NOMO-1 treated with DMSO at 0.1 percent for 48 hours (cell line): Measurements from ENCODE around the gene MTFP1.
"Not testable (repeated sequence)": the region's sequence is repeated elsewhere in the genome, so short reads cannot be mapped to it uniquely, and the experiment has no call there.

ENCODE experiments used
- DNase-seq: peaks from one replicate; lab custom pipeline; 2025; ENCODE audit not compliant: unreplicated experiment; lab: John Stamatoyannopoulos, UW

The MTFP1 gene

GRCh38 chr22:30425616-30426387 lies at the start of gene MTFP1:
TSS of gene MTFP1 (plus strand) at chr22:30425768. CDS start at chr22:30425880, 112 bp downstream.
- DNase-seq: peak; percentile 53

GRCh38 chr22:30380011-30380410 lies 45.6 kb upstream of the MTFP1 start:
- DNase-seq: no peak

GRCh38 chr22:30381264-30381663 lies 44.3 kb upstream of the MTFP1 start:
- DNase-seq: no peak

GRCh38 chr22:30382340-30382739 lies 43.2 kb upstream of the MTFP1 start:
- no peak for DNase-seq

GRCh38 chr22:30383061-30383460 lies 42.5 kb upstream of the MTFP1 start:
- no peak for DNase-seq

GRCh38 chr22:30385942-30386341 lies 39.6 kb upstream of the MTFP1 start:
- DNase-seq: no peak

- no peak for DNase-seq
Observed at GRCh38 chr22:30386608-30386959, 39.0 kb upstream of the MTFP1 start.

GRCh38 chr22:30386960-30387827 lies 38.4 kb upstream of the MTFP1 start, which contains the start of gene RNF215:
TSS of gene RNF215 (minus strand) at chr22:30387411. CDS start at chr22:30387313, 98 bp downstream.
- DNase-seq: peak; percentile 54

- peak; percentile 48 for DNase-seq
Observed at GRCh38 chr22:30390974-30391691, 34.4 kb upstream of the MTFP1 start.

GRCh38 chr22:30392661-30393321 lies 32.8 kb upstream of the MTFP1 start:
- DNase-seq: peak; percentile 17

- no peak for DNase-seq
Observed at GRCh38 chr22:30393322-30393680, 32.3 kb upstream of the MTFP1 start.

- DNase-seq: no peak
Observed at GRCh38 chr22:30393885-30394284, 31.7 kb upstream of the MTFP1 start.

GRCh38 chr22:30396871-30397655 lies 28.5 kb upstream of the MTFP1 start, which contains the start of gene SEC14L2:
TSS of gene SEC14L2 (plus strand) at chr22:30397018. CDS start at chr22:30397117, 99 bp downstream.
- no peak for DNase-seq

- DNase-seq: no peak
Observed at GRCh38 chr22:30397656-30398635, 27.6 kb upstream of the MTFP1 start.

GRCh38 chr22:30398685-30399680 lies 26.6 kb upstream of the MTFP1 start:
- DNase-seq: no peak

GRCh38 chr22:30399718-30400117 lies 25.9 kb upstream of the MTFP1 start:
- DNase-seq: no peak

- no peak for DNase-seq
Observed at GRCh38 chr22:30400159-30400558, 25.4 kb upstream of the MTFP1 start.

GRCh38 chr22:30401024-30401423 lies 24.5 kb upstream of the MTFP1 start:
- DNase-seq: not testable (repeated sequence)
